Right lobe of liver (tissue), 4 donors: ENCODE results near the gene TEX12.

Experiments used
- POLR2A ChIP-seq: fragments of 450-650 bp; IDR thresholded peaks from one replicate; pipeline ENCODE4 v1.6.1; 2017; ENCODE audit warnings: antibody characterized with exemption, mild to moderate bottlenecking
- TF ChIP-seq, protein P1 (sequence below), 4 donors: fragments of 200-600 bp in 3 of 4; fragments of 450-650 bp in 1 of 4; IDR thresholded peaks; one replicate each; pipeline versions ENCODE4 v1.5.1 to v1.8.0; 2016 to 2022; ENCODE audit warnings: antibody characterized with exemption in 4 of 4, mild to moderate bottlenecking in 2 of 4
- donor health status: DM: no; HTN: no; CAD: no.
- donor health status: DM: no; HTN: no; CAD: no.
- donor health status: DM: no; HTN: yes; CAD: no.

DNA sequence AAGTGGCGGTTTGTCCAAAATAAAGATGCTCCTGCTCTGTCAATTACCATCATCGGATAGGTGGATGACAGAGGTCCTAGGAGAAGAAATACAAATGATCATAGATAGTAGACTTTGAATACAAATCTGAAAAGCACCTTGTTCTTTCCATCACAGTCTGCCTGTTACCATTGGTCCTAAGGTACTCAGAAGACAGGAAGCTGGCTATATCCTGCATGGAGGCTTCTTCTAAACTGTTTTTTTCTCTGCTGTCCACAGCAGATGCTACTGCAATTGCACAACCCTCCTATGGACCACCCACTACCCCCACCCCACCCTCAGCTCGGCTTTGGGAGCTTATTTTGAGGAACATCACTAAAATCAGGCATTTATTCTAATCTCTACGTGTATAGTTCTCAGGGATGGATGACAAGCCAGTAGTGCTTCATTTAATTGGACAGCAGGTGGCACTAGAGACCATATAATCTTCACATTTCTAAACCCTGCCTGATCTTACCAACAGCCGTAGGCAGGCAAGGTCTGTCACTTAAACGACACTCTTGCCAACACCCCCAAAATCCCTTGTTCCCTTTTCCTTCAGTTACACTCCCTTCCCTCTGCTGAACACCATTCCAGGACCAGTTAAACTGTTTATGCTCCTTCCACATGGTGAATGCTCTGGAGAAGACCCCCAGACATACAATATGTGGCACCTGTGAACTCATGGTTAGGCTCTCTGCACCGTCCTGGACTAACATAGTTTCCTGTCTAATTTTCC, 52.5 kb downstream of the TEX12 start:
- TF ChIP-seq, protein P1, sequence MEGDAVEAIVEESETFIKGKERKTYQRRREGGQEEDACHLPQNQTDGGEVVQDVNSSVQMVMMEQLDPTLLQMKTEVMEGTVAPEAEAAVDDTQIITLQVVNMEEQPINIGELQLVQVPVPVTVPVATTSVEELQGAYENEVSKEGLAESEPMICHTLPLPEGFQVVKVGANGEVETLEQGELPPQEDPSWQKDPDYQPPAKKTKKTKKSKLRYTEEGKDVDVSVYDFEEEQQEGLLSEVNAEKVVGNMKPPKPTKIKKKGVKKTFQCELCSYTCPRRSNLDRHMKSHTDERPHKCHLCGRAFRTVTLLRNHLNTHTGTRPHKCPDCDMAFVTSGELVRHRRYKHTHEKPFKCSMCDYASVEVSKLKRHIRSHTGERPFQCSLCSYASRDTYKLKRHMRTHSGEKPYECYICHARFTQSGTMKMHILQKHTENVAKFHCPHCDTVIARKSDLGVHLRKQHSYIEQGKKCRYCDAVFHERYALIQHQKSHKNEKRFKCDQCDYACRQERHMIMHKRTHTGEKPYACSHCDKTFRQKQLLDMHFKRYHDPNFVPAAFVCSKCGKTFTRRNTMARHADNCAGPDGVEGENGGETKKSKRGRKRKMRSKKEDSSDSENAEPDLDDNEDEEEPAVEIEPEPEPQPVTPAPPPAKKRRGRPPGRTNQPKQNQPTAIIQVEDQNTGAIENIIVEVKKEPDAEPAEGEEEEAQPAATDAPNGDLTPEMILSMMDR (IDR thresholded peaks at IDR 0.05) = peak; percentile 64 to 96 (median 77)
- no peak for TF ChIP-seq POLR2A
